ENCODE data around the gene LEKR1. TPM values are rescaled to one million over a fixed set of nuclear protein-coding genes. Genes with fewer than 3 reads are reported as not detected.
A peak's percentile ranks its signal among the peaks of the same experiment; 100 is the strongest.

The LEKR1 gene
- total RNA-seq, 1 experiment from 2014 or later, result 5.1 TPM

- intact Hi-C loops (cut with micrococcal nuclease; ENCODE audit: unreplicated experiment), result no loop called here
- H3K4me3 Mint-ChIP-seq (ENCODE audit: low read depth, unreplicated experiment), result no peak overlapping the region
- no peak overlapping the region for H3K27ac Mint-ChIP-seq (ENCODE audit: unreplicated experiment)
- H3K27me3 Mint-ChIP-seq (ENCODE audit: unreplicated experiment), result no peaks in the 10 kb centered on the region
- CTCF ChIA-PET, result interaction anchor here (1.6 to 1.9 kb wide), 2 partner anchors 9 to 11 kb away, joined by 5 read pairs; no protein-coding TSS in a partner anchor
- TF ChIP-seq CTCF (IDR thresholded peaks at IDR 0.05; ENCODE audit: unreplicated experiment), result no peak
- H3K4me1 Mint-ChIP-seq (ENCODE audit: low read depth, unreplicated experiment), result peaks cover 25% of the 10 kb centered on the region
- BruUV-seq (replicated peaks), result no TSS peak
- peaks cover 9% of the 10 kb centered on the region for H3K36me3 Mint-ChIP-seq (ENCODE audit: insufficient read depth, unreplicated experiment)
- no peaks in the 10 kb centered on the region for H3K9me3 Mint-ChIP-seq (ENCODE audit: low read depth, unreplicated experiment)
- no peak for DNase-seq
Observed at GRCh38 chr3:157078131-157078810, 252.1 kb downstream of the LEKR1 start.

- H3K27me3 Mint-ChIP-seq (ENCODE audit: unreplicated experiment), result no peaks in the 10 kb centered on the region
- H3K4me1 Mint-ChIP-seq (ENCODE audit: low read depth, unreplicated experiment), result peaks cover 27% of the 10 kb centered on the region
- intact Hi-C loops (cut with micrococcal nuclease; ENCODE audit: unreplicated experiment), result no loop called here
- BruUV-seq (replicated peaks), result no TSS peak
- no peak overlapping the region for H3K27ac Mint-ChIP-seq (ENCODE audit: unreplicated experiment)
- peaks cover 9% of the 10 kb centered on the region for H3K36me3 Mint-ChIP-seq (ENCODE audit: insufficient read depth, unreplicated experiment)
- TF ChIP-seq CTCF (IDR thresholded peaks at IDR 0.05; ENCODE audit: unreplicated experiment), result no peak
- H3K4me3 Mint-ChIP-seq (ENCODE audit: low read depth, unreplicated experiment), result no peak overlapping the region
- DNase-seq, result no peak
- no peaks in the 10 kb centered on the region for H3K9me3 Mint-ChIP-seq (ENCODE audit: low read depth, unreplicated experiment)
- CTCF ChIA-PET, result interaction anchor here (0.6 kb wide), 1 partner anchor 23 kb away, joined by 3 read pairs; no protein-coding TSS in a partner anchor
Observed at GRCh38 chr3:157078811-157079185, 252.6 kb downstream of the LEKR1 start.

GRCh38 chr3:157079676-157080369 is 253.7 kb downstream of the LEKR1 start:
- no TSS peak for BruUV-seq (replicated peaks)
- CTCF ChIA-PET, result interaction anchor here (0.6 kb wide), 2 partner anchors 22 to 510 kb away, joined by 3 read pairs; no protein-coding TSS in a partner anchor
- Mint-ChIP-seq H3K27me3 (ENCODE audit: unreplicated experiment) (no peaks in the 10 kb centered on the region), H3K9me3 (ENCODE audit: low read depth, unreplicated experiment) (no peaks in the 10 kb centered on the region), H3K27ac (ENCODE audit: unreplicated experiment) (peak overlapping the region; percentile 9), H3K4me1 (ENCODE audit: low read depth, unreplicated experiment) (peaks cover 27% of the 10 kb centered on the region), H3K36me3 (ENCODE audit: insufficient read depth, unreplicated experiment) (peaks cover 9% of the 10 kb centered on the region), H3K4me3 (ENCODE audit: low read depth, unreplicated experiment) (no peak overlapping the region)
- intact Hi-C loops (cut with micrococcal nuclease; ENCODE audit: unreplicated experiment), result loop anchor here (2.0 to 5.0 kb wide), 4 partner anchors 261 to 929 kb away; no protein-coding TSS in a partner anchor
- no peak for TF ChIP-seq CTCF (IDR thresholded peaks at IDR 0.05; ENCODE audit: unreplicated experiment)
- DNase-seq, result no peak

GRCh38 chr3:157081626-157082210 is 255.6 kb downstream of the LEKR1 start:
- Mint-ChIP-seq H3K27ac (ENCODE audit: unreplicated experiment) (peak overlapping the region; percentile 94), H3K36me3 (ENCODE audit: insufficient read depth, unreplicated experiment) (peaks cover 11% of the 10 kb centered on the region), H3K4me1 (ENCODE audit: low read depth, unreplicated experiment) (peaks cover 46% of the 10 kb centered on the region), H3K27me3 (ENCODE audit: unreplicated experiment) (no peaks in the 10 kb centered on the region), H3K4me3 (ENCODE audit: low read depth, unreplicated experiment) (no peak overlapping the region), H3K9me3 (ENCODE audit: low read depth, unreplicated experiment) (no peaks in the 10 kb centered on the region)
- no TSS peak for BruUV-seq (replicated peaks)
- peak; percentile 99 for DNase-seq
- intact Hi-C loops (cut with micrococcal nuclease; ENCODE audit: unreplicated experiment), result loop anchor here (1.0 to 5.0 kb wide), 5 partner anchors 263 to 931 kb away; partner anchors contain the start of gene TIPARP
- CTCF ChIA-PET, result interaction anchor here (0.9 to 2.2 kb wide), 8 partner anchors 50 to 572 kb away, joined by 3 to 14 read pairs (median 4); no protein-coding TSS in a partner anchor
- TF ChIP-seq CTCF (IDR thresholded peaks at IDR 0.05; ENCODE audit: unreplicated experiment), result peak; percentile 100
